Lower leg skin (tissue), 4 donors: ENCODE data around the gene TPST2. TPM values are rescaled to one million over a fixed set of nuclear protein-coding genes. Genes with fewer than 3 reads are reported as not detected.

Experiments used
- DNase-seq, 2 donors: peaks; one replicate each; pipeline ENCODE4 v3.0.0-alpha.2; 2019; ENCODE audit warnings: low spot score in 2 of 2
- H3K4me3 ChIP-seq: fragments of 200-600 bp; sonication (generic); 2 replicates; pipeline ENCODE4 v1.5.1; 2017; ENCODE audit warnings: mild to moderate bottlenecking, low read depth; ENCODE audit not compliant: poor library complexity, severe bottlenecking
- POLR2A ChIP-seq, 2 donors: fragments of 450-650 bp; IDR thresholded peaks; one replicate each; pipeline ENCODE4 v1.6.1; 2016 to 2017; ENCODE audit warnings: antibody characterized with exemption in 2 of 2, mild to moderate bottlenecking in 1 of 2, moderate library complexity in 1 of 2
- WGBS, 2 donors: methylation state at CpG; one replicate each; pipeline ENCODE4 v1.1.5; 2018; 5-methylcytosine and 5-hydroxymethylcytosine counted together
- intact Hi-C: fragments of 100-400 bp; cut with DNase I; formaldehyde crosslinking; loops from one replicate; pipeline ENCODE4 v1.15.0; 2023; ENCODE audit warnings: low total_unique reads
- total RNA-seq, 4 donors: library from RNA; depleted of rRNA; stranded (reverse); fragments of >200 nt; gene quantifications; one replicate each; pipeline ENCODE4 v1.1.0, GENCODE V29; 2016
- TF ChIP-seq, protein P1 (sequence below), 3 donors: fragments of 450-650 bp; IDR thresholded peaks; one replicate each; pipeline ENCODE4 v1.5.1; 2016; ENCODE audit warnings: antibody characterized with exemption in 3 of 3, mild to moderate bottlenecking in 3 of 3, moderate library complexity in 2 of 3

The TPST2 gene
- total RNA-seq, 4 donors from 2014 or later: 54.9 to 60.6 (median 58.5) TPM

GRCh38 chr22:26496456-26496855 lies 93.5 kb downstream of the TPST2 start:
- intact Hi-C loops: no loop called here
- TF ChIP-seq POLR2A (IDR thresholded peaks at IDR 0.05): no peak
- TF ChIP-seq, protein P1, sequence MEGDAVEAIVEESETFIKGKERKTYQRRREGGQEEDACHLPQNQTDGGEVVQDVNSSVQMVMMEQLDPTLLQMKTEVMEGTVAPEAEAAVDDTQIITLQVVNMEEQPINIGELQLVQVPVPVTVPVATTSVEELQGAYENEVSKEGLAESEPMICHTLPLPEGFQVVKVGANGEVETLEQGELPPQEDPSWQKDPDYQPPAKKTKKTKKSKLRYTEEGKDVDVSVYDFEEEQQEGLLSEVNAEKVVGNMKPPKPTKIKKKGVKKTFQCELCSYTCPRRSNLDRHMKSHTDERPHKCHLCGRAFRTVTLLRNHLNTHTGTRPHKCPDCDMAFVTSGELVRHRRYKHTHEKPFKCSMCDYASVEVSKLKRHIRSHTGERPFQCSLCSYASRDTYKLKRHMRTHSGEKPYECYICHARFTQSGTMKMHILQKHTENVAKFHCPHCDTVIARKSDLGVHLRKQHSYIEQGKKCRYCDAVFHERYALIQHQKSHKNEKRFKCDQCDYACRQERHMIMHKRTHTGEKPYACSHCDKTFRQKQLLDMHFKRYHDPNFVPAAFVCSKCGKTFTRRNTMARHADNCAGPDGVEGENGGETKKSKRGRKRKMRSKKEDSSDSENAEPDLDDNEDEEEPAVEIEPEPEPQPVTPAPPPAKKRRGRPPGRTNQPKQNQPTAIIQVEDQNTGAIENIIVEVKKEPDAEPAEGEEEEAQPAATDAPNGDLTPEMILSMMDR (IDR thresholded peaks at IDR 0.05): no peak
- 86% methylated on average over 4 of the region's 4 CpGs for WGBS, 2 donors
- peak in 1 of 2 donors; percentile 1 for DNase-seq
- H3K4me3 ChIP-seq: no peak overlapping the region

- peak in 1 of 2 donors; percentile 3 for DNase-seq
- TF ChIP-seq, protein P1 (IDR thresholded peaks at IDR 0.05): no peak
- no peak for TF ChIP-seq POLR2A (IDR thresholded peaks at IDR 0.05)
- no peak overlapping the region for H3K4me3 ChIP-seq
- intact Hi-C loops: no loop called here
Measured at GRCh38 chr22:26494506-26494905, 95.4 kb downstream of the TPST2 start.

GRCh38 chr22:26492220-26492619 lies 97.7 kb downstream of the TPST2 start:
- 82 to 86% methylated on average over 9 of the region's 9 CpGs for WGBS, 2 donors
- DNase-seq: no peak
- no peak for TF ChIP-seq POLR2A (IDR thresholded peaks at IDR 0.05)
- TF ChIP-seq, protein P1 (IDR thresholded peaks at IDR 0.05): no peak
- intact Hi-C loops: no loop called here
- no peak overlapping the region for H3K4me3 ChIP-seq

- intact Hi-C loops: no loop called here
- H3K4me3 ChIP-seq: no peak overlapping the region
- no peak for DNase-seq
- WGBS, 2 donors: 76 to 78% methylated on average over 4 of the region's 4 CpGs
- TF ChIP-seq, protein P1 (IDR thresholded peaks at IDR 0.05): no peak
- TF ChIP-seq POLR2A (IDR thresholded peaks at IDR 0.05): no peak
Measured at GRCh38 chr22:26489447-26490036, 100.4 kb downstream of the TPST2 start.

GRCh38 chr22:26487996-26488395 lies 101.9 kb downstream of the TPST2 start:
- intact Hi-C loops: no loop called here
- no peak for DNase-seq
- H3K4me3 ChIP-seq: no peak overlapping the region
- 34 to 46% methylated on average over 3 of the region's 3 CpGs for WGBS, 2 donors
- TF ChIP-seq, protein P1 (IDR thresholded peaks at IDR 0.05): no peak
- no peak for TF ChIP-seq POLR2A (IDR thresholded peaks at IDR 0.05)

DNA sequence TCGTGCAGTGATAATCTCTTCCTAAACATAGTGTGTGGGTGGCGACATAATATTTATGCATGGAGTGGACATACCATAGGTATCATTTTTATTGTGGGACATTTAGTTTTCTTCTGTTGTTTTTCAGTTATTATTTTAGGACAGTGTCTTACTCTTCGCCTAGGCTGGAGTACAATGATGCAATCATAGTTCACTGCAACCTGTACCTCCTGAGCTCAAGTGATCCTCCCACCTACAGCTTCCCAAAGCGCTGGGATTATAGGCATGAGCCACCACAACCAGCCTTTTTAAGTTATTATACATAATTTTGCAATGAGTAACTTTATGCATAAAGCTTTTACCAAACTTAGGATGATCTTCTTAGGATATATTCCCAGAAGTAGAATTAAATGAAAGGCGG lies 103.5 kb downstream of the TPST2 start:
- intact Hi-C loops: no loop called here
- WGBS, 2 donors: 84 to 85% methylated on average over 5 of the region's 5 CpGs
- H3K4me3 ChIP-seq: no peak overlapping the region
- no peak for DNase-seq
- no peak for TF ChIP-seq POLR2A (IDR thresholded peaks at IDR 0.05)
- TF ChIP-seq, protein P1 (IDR thresholded peaks at IDR 0.05): no peak
